HG02981 (cell line): ENCODE data around the gene NDUFAF3.

Experiments
- ATAC-seq: cut with Tn5 transposase; IDR thresholded peaks from one replicate; pipeline ENCODE4 v1.9.1; 2021; ENCODE audit warnings: mild to moderate bottlenecking, moderate library complexity; ENCODE audit not compliant: unreplicated experiment

NDUFAF3 gene

DNA sequence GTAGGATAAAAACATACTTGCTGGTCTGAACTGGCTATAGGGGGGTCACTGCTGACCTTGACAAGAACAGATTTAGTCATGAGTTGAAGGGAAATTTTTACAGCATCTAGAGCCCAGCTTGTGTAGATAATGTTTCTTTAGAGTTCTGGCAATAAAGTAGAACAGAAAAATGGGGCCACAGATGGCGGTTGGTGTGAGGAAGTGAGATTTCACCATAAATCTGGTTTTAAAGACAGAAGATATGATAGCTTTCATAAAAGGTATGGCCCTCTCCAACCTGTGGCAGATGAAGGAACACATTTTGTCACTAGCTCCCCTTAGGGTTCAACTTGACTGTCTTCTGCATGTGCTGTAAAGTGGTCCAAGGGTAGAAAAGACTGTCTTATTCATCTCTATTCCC is 31.6 kb downstream of the NDUFAF3 start:
- ATAC-seq: no peak

DNA sequence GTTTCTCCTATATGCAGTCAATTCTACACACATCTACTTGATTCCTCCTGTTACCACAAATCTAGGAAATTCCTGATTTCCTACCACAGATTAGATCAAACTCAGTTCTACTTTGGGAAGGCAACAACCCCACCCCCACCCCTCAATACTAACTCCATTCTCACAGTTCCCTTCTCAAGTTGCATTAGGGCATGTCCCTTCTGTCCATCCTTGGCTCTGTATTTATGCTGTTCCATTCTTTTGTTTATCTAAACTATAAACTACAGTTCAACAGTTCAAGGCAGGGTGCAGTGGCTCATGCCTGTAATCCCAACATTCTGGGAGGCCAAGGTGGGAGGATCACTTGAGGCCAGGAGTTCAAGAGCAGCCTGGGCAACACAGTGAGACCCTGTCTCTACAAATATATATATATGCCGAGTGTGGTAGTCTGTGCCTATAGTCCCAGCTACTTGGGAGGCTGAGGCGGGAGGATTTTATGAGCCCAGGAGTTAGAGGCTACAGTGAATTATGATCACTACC is 32.5 kb downstream of the NDUFAF3 start:
- no peak for ATAC-seq

DNA sequence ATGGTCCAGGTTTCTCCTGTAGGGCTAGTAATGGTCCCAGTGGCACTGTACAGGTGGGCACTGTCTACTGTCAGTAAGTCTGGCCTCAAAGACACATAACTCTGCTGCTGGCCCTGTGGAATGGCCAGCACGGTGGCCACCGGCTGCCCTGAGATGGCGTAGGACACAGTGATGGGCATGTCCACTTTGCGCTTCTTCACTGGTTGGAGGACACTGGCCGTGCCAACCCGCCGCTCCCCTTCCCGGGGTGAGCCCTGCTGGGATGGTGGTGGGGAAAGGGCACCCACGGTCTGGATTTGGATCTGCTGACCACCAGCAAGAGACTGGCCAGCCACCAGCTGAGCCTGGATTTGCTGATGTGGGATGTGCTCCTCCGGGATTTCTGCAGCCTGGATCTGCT is 35.3 kb downstream of the NDUFAF3 start:
- ATAC-seq: no peak

DNA sequence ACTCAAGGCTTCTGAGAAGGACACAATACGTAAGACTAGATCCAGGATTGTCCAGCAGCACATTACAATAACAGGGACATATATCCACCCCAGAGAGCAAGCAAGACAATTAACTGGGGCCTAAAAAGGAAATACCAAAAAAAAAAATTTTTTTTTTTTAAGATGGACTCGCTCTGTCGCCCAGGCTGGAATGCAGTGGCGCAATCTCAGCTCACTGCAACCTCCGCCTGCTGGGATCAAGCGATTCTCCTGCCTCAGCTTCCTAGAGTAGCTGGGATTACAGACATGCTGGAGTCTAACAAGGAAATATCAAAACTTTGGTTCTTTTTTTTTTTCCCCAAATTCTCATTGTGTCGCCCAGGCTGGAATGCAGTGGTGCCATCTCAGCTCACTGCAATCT is 36.1 kb downstream of the NDUFAF3 start:
- ATAC-seq: no peak
